ENCODE measurements around the gene SLC25A29. TPM values are rescaled to one million over a fixed set of nuclear protein-coding genes. Genes with fewer than 3 reads are reported as not detected.
"Not testable (repeated sequence)": the region's sequence is repeated elsewhere in the genome, so short reads cannot be mapped to it uniquely, and the experiment has no call there.

Gene SLC25A29
- total RNA-seq, 2 donors from 2014 or later: 8.5 to 8.9 TPM

GRCh38 chr14:100305324-100306100 is 732 bp downstream of the SLC25A29 start:
- Mint-ChIP-seq H3K36me3 (no peaks in the 10 kb centered on the region), H3K9me3 (no peaks in the 10 kb centered on the region), H3K27ac (no peak overlapping the region)
- ATAC-seq: peak; percentile 10 to 14
- DNase-seq (ENCODE audit: low spot score in 2 of 2): peak in 1 of 2 donors; percentile 26

- Mint-ChIP-seq H3K27ac (no peak overlapping the region), H3K36me3 (no peaks in the 10 kb centered on the region), H3K9me3 (no peaks in the 10 kb centered on the region)
- DNase-seq (ENCODE audit: low spot score in 2 of 2) (no peak), ATAC-seq (no peak)
Measured at GRCh38 chr14:100304825-100305323, 1.4 kb downstream of the SLC25A29 start.

GRCh38 chr14:100303925-100304324 is 2.3 kb downstream of the SLC25A29 start:
- DNase-seq (ENCODE audit: low spot score in 2 of 2) (no peak), ATAC-seq (no peak)
- no peaks in the 10 kb centered on the region for H3K9me3 Mint-ChIP-seq
- H3K27ac Mint-ChIP-seq: no peak overlapping the region
- H3K36me3 Mint-ChIP-seq: no peaks in the 10 kb centered on the region

GRCh38 chr14:100303179-100303578 is 3.1 kb downstream of the SLC25A29 start:
- Mint-ChIP-seq H3K36me3 (no peaks in the 10 kb centered on the region), H3K27ac (no peak overlapping the region), H3K9me3 (no peaks in the 10 kb centered on the region)
- DNase-seq (ENCODE audit: low spot score in 2 of 2) (no peak), ATAC-seq (no peak)

- DNase-seq (ENCODE audit: low spot score in 2 of 2) (no peak), ATAC-seq (no peak)
- H3K9me3 Mint-ChIP-seq: no peaks in the 10 kb centered on the region
- no peaks in the 10 kb centered on the region for H3K36me3 Mint-ChIP-seq
- no peak overlapping the region for H3K27ac Mint-ChIP-seq
Measured at GRCh38 chr14:100302616-100303015, 3.6 kb downstream of the SLC25A29 start.

GRCh38 chr14:100299238-100299560 is 7.0 kb downstream of the SLC25A29 start:
- Mint-ChIP-seq H3K36me3 (no peaks in the 10 kb centered on the region), H3K27ac (no peak overlapping the region), H3K9me3 (no peaks in the 10 kb centered on the region)
- DNase-seq (ENCODE audit: low spot score in 2 of 2): no peak
- no peak for ATAC-seq

GRCh38 chr14:100298551-100299237 is 7.5 kb downstream of the SLC25A29 start:
- no peak for ATAC-seq
- DNase-seq (ENCODE audit: low spot score in 2 of 2): no peak
- Mint-ChIP-seq H3K9me3 (no peaks in the 10 kb centered on the region), H3K36me3 (no peaks in the 10 kb centered on the region), H3K27ac (no peak overlapping the region)

GRCh38 chr14:100297320-100298300 is 8.6 kb downstream of the SLC25A29 start:
- ATAC-seq (peak in 1 of 2 donors; percentile 19), DNase-seq (ENCODE audit: low spot score in 2 of 2) (no peak)
- H3K9me3 Mint-ChIP-seq: no peaks in the 10 kb centered on the region
- H3K36me3 Mint-ChIP-seq: no peaks in the 10 kb centered on the region
- peak overlapping the region in 1 of 2 donors; percentile 30 for H3K27ac Mint-ChIP-seq

GRCh38 chr14:100296729-100297128 is 9.5 kb downstream of the SLC25A29 start:
- DNase-seq (ENCODE audit: low spot score in 2 of 2); H3K9me3 Mint-ChIP-seq; H3K36me3 Mint-ChIP-seq; ATAC-seq: not testable (repeated sequence)
- peak overlapping the region in 1 of 2 donors; percentile 30 for H3K27ac Mint-ChIP-seq

GRCh38 chr14:100296106-100296651 is 10.1 kb downstream of the SLC25A29 start:
- Mint-ChIP-seq H3K36me3 (no peaks in the 10 kb centered on the region), H3K9me3 (no peaks in the 10 kb centered on the region), H3K27ac (peak overlapping the region in 1 of 2 donors; percentile 30)
- DNase-seq (ENCODE audit: low spot score in 2 of 2) (no peak), ATAC-seq (no peak)

- H3K27ac Mint-ChIP-seq: no peak overlapping the region
Measured at GRCh38 chr14:100295376-100296105, 10.7 kb downstream of the SLC25A29 start.

GRCh38 chr14:100294963-100295330 is 11.3 kb downstream of the SLC25A29 start:
- Mint-ChIP-seq H3K36me3 (no peaks in the 10 kb centered on the region), H3K27ac (no peak overlapping the region), H3K9me3 (no peaks in the 10 kb centered on the region)
- DNase-seq (ENCODE audit: low spot score in 2 of 2): peak in 1 of 2 donors; percentile 21
- ATAC-seq: no peak

More at GRCh38 chr14:100295376-100296105, 10.7 kb downstream of the SLC25A29 start:
- peak in 1 of 2 donors; percentile 41 for DNase-seq (ENCODE audit: low spot score in 2 of 2)
- Mint-ChIP-seq H3K9me3 (no peaks in the 10 kb centered on the region), H3K36me3 (no peaks in the 10 kb centered on the region)
- no peak for ATAC-seq

GRCh38 chr14:100294213-100294962 is 11.9 kb downstream of the SLC25A29 start:
- Mint-ChIP-seq H3K9me3 (no peaks in the 10 kb centered on the region), H3K36me3 (no peaks in the 10 kb centered on the region), H3K27ac (no peak overlapping the region)
- no peak for ATAC-seq
- DNase-seq (ENCODE audit: low spot score in 2 of 2): peak in 1 of 2 donors; percentile 38

- H3K27ac Mint-ChIP-seq: no peak overlapping the region
- no peaks in the 10 kb centered on the region for H3K9me3 Mint-ChIP-seq
- DNase-seq (ENCODE audit: low spot score in 2 of 2) (peak in 1 of 2 donors; percentile 34), ATAC-seq (no peak)
- no peaks in the 10 kb centered on the region for H3K36me3 Mint-ChIP-seq
Measured at GRCh38 chr14:100293497-100294212, 12.6 kb downstream of the SLC25A29 start.

Data from activated naive CD4-positive, alpha-beta T cell treated with anti-CD3 and anti-CD28 coated beads, Interleukin-2, amount 50 U/mL, for 72 hours (primary cell).